Mammary epithelial cell (primary cell): Measurements from ENCODE around the gene CACNA1E.

ENCODE experiments used
- CTCF ChIP-seq, 2 donors: IDR thresholded peaks in 1 of 2; conservative IDR thresholded peaks in 1 of 2; 2 replicates each; pipeline ENCODE4 v1.5.1; 2011 to 2012; ENCODE audit warnings: inconsistent platforms in 2 of 2, low read length in 2 of 2, mild to moderate bottlenecking in 2 of 2, control low read depth in 1 of 2, low read depth in 1 of 2; ENCODE audit not compliant: insufficient read depth in 1 of 2; ENCODE audit errors: extremely low read depth in 1 of 2
- EZH2 ChIP-seq: IDR thresholded peaks from 2 replicates; pipeline ENCODE4 v1.6.1; 2012; ENCODE audit warnings: low read length, inconsistent platforms, borderline replicate concordance

- TF ChIP-seq CTCF (conservative IDR thresholded peaks at IDR 0.05 in 1 of 2, IDR thresholded peaks at IDR 0.05 in 1 of 2; ENCODE audit: extremely low read depth in 1 of 2, insufficient read depth in 1 of 2, low read depth in 1 of 2, low read length in 2 of 2) (no peak), EZH2 (no peak)
These were observed 67.9 kb downstream of the CACNA1E start for GRCh38 chr1:181551249-181551648.
